HG03103 (cell line): ENCODE measurements around the gene RAB24.
"Not testable (repeated sequence)": the region's sequence is repeated elsewhere in the genome, so short reads cannot be mapped to it uniquely, and the experiment has no call there.

Experiments
- ATAC-seq: cut with Tn5 transposase; IDR thresholded peaks from one replicate; pipeline ENCODE4 v1.9.1; 2021; ENCODE audit warnings: low read depth; ENCODE audit not compliant: unreplicated experiment

RAB24 gene

DNA sequence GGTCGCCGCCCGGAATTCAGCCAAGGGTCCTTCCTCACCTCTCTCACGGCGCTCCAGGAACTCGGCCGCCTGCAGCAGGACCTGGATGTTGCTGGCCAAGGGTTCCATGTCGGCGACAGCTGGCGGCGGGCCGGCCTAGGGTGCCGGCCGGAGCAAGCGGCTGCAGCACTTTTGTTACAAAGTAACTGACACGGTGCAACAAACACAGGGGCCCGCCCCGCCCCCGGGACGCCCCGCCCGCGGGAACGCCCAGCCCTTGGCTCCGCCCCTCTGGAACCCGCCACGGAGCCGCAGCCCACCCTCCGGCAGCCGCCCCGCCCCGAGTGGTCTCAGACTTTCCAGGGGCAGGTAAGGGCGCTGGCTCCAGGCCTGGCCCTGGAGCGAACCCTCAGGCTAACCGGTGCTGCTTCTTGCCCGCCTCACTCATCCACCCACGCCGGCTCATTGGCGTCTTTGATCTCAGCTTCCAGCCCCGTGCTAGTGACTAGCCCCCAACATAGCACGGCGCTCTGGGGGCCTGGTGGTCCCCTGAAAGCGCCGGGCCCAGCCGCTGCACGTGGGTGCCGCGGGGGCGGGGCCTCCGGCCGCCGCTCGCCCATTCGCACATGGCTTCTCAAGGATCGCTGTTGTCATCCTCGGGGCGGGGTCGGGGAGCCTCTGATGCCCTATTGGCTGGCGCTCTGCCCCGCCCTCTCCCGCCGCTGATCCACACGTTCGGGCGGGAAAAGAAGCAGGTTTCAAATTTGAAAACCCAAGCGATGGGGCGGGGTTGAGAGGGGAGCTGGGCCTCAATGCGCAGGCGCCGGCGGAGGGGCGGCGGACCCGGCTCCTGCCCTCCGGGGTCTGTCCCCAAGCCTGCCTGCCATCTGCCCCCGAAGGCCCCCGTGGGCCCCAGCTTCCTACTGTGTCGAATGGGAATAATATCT lies 8.5 kb upstream of the RAB24 start, which contains the start of gene MXD3:
Gene MXD3, minus strand, starts transcription at position 176 of the 926 bp plus-strand sequence. Its CDS starts 68 bp downstream, at position 108.
- ATAC-seq = peak; percentile 71

- ATAC-seq = peak; percentile 2
Measured at GRCh38 chr5:177311392-177311722, 7.8 kb upstream of the RAB24 start.

DNA sequence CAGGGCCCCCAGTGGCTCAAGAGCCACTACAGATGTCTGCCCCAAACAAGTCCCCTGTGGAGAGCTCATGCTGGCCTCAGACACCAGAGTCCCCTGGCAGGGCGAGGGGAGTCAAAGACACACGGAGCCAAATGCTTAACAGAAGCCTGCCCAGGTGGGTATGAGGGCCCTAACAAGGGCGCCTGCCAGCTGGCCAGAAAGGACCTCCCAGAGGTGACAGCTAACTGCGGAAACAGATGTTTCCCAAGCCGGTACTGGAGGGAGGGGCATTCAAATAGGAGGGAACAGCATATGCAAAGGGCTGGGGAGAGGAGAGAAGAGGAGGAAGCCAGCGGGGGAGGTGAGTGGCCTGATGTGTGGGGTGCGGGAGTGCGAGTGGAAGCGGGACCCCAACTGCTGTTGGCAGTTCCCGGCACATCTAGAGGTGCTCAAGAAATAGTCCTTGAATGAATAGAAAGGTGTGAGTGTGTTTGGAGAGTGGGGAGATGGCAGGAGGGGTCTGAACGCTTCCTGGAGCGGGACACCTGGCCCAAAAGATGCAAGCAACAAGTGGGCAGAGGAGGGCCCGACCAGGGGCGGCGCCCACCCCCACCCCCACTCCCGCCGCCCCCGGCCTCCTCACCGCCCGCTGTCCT lies 7.4 kb upstream of the RAB24 start:
- no peak for ATAC-seq

DNA sequence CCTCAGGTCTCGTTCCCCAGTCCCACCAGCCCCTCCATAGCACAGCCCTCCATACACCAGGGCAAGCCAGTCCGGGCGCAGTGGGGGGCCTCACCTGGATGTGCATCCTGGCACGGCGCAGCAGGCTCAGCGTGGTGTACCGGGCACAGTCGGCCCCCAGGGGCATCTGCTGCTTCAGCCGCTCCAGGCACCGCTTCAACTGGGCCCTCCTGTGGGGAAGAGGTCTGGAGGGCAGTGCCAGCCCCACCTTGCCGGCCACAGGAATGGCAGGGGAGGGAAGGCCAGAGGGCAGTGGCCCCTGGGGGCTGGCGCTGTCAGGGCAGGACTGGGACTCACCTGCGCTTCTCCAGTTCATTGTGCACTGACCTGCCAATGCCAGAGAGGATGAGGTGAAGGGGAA lies 6.8 kb upstream of the RAB24 start:
- ATAC-seq = no peak

GRCh38 chr5:177309351-177310191 lies 6.1 kb upstream of the RAB24 start:
- no peak for ATAC-seq

DNA sequence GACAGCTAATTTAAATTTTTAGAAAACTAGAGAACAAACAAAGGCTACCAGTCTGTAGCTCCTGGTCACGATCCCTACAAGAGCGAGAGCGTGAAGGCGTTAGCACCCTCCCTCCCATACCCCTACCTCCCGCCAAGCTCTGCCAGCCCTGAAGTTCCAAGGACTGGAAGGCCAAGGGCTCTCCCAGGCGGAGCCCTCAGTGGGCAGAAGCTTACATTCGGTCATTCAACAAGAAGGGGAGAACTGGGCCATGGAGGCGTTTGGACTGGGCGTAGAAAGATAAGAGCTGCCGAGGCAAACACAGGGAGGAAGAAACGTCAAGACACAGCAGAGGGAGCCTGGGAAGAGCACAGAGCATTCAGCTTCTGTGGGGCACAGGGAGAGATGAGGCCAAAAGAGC lies 5.2 kb upstream of the RAB24 start:
- ATAC-seq = no peak

DNA sequence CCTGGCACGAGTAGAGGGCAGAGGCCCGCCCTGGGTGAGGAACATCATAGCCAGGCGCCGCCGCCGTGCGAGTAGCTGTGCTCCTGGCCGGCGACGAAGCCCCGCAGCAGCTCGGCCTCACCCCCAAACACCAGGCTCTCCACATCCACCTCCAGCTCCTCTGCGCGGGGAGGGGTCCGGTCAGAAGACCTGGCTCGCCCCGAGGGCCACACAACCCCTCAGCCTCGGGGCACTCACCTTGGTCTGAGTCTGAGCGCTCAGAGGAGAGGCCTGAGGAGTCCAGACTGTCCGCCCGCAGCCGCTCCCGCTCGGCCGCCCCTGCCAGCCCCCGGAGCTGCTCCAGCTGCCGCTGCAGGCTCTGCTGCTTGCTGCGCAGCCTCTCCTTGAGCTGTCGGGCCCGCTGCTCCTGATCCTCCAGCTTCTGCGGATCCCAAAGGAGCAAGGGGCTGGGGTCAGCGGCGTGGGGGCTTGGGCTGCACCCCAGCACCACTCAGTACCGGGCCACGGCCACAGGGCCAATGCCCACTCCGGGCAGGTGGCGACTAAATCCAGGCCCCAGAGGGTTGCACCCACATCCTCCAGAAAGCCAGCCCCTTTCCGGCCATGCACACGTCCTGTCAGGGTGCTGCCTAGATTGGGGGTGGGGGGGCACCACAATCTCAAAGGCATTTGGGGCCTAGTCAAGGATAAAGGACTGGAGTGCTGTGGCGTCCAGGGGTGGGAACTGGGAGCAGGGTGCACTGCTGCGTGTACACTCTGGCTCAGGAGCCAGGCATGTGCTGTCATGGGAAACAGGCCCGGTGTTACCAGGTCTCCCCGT lies 4.2 kb upstream of the RAB24 start:
- no peak for ATAC-seq

GRCh38 chr5:177306674-177307543 lies 3.4 kb upstream of the RAB24 start:
- no peak for ATAC-seq

DNA sequence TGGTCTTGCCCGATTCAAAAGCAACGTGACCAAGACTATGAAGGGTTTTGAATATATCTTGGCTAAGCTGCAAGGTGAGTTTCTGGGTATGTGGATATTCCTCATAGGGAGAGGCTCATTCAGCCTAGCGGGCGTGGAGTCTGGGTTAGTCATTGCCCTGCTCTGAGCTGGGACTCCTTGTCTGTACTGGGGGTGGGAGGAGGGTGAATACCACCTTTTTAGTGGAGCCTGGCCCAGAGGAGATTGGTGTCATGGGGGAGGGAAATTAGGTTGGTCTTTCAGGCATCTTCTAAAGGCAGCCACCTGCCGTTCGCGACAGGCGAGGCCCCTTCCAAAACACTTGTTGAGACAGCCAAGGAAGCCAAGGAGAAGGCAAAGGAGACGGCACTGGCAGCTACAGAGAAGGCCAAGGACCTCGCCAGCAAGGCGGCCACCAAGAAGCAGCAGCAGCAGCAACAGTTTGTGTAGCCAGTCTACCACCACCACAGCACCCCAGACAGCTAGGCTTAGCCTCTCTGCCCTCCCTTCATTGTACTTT lies 2.7 kb upstream of the RAB24 start:
- ATAC-seq = not testable (repeated sequence)

- no peak for ATAC-seq
Measured at GRCh38 chr5:177304392-177305119, 1.0 kb upstream of the RAB24 start.

DNA sequence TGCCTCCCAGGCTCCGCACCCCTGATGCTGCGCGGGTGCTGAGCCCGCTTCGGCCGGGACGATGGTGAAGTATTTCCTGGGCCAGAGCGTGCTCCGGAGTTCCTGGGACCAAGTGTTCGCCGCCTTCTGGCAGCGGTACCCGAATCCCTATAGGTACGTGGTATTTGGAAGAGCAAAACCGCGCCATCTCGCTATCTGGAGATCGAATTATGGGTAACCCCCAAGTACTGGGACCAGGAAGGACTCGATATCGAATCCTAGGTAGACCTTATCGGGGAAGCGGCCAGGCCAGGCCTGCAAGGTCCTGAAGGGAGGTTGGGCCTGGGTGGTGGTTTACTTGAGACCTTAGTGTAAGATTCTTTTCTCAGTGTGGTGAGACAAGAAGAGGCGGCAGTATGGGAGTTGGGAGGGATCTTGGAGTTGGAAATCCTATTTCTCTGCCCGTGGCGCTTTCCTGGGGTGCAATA lies 439 bp upstream of the RAB24 start:
- no peak for ATAC-seq

GRCh38 chr5:177302354-177303110 lies 987 bp downstream of the RAB24 start:
- ATAC-seq = no peak

- no peak for ATAC-seq
Measured at GRCh38 chr5:177301503-177302165, 1.9 kb downstream of the RAB24 start.

DNA sequence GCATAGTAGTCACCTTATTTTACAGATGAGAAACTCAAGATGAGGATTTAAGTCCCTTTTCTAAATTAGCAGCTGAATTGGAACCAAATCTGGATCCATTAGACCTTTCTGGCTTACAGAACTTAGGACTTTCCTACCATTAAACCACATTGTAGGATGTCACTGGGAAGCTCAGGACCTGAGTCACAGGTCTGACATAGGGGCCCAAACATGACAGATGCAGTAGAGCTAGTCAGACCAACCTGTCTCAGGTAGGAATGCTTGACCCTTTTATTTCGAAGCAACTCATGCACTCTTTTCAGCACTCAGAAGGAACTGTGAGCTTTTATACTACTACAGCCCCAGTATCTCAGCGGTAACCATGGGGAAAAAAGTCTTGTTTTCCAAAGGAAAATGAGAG lies 2.6 kb downstream of the RAB24 start:
- no peak for ATAC-seq

GRCh38 chr5:177300236-177300880 lies 3.2 kb downstream of the RAB24 start:
- peak; percentile 49 for ATAC-seq

DNA sequence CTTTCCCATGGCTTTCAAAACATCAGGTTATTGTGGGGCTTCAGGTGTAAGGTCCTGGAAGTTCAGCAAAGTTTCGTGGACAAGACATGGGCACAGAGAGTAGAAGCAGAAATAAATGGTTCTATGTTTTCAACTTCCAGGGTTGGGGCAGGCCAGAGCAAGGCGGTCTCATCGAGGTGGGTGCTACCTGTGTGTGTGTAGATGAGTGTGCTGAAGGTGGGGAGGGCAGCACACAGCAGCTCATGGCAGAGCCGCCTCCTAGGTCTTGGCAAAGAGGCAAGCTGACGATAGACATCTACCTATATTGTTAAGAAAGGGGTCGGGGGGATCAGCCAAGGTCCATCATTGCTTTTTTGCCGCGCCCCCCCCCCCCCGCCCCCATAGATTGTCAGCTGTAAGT lies 3.8 kb downstream of the RAB24 start:
- no peak for ATAC-seq

GRCh38 chr5:177297922-177298321 lies 5.6 kb downstream of the RAB24 start:
- ATAC-seq = no peak
